HepG2 (cell line): Measurements from ENCODE around the gene EIF4E1B. TPM values are rescaled to one million over a fixed set of nuclear protein-coding genes. Genes with fewer than 3 reads are reported as not detected.

Experiments
- KDM3A ChIP-seq: IDR thresholded peaks from 2 replicates; pipeline ENCODE4 v1.6.1; 2018; ENCODE audit warnings: low read depth, missing compliant biosample characterization
- MAFF ChIP-seq: IDR thresholded peaks from 2 replicates; pipeline ENCODE4 v1.6.1; 2011; ENCODE audit warnings: low read depth, low read length, improper control_type of control experiment
- MEIS1 ChIP-seq: sonication (generic); formaldehyde crosslinking; IDR thresholded peaks from 2 replicates; pipeline ENCODE4 v1.9.0; 2021; ENCODE audit warnings: mild to moderate bottlenecking, missing genetic modification reagents, moderate library complexity, borderline replicate concordance
- PCBP2 ChIP-seq: fragments of 200-400 bp; formaldehyde crosslinking; optimal IDR thresholded peaks from 2 replicates; pipeline ENCODE3; 2018; ENCODE audit warnings: low read length, low read depth; ENCODE audit not compliant: poor library complexity, severe bottlenecking
- RAD21 ChIP-seq: fragments of 450-650 bp; formaldehyde crosslinking; IDR thresholded peaks from 2 replicates; pipeline ENCODE4 v1.5.0; 2020; ENCODE audit warnings: mild to moderate bottlenecking
- SIX1 ChIP-seq: sonication (generic); formaldehyde crosslinking; IDR thresholded peaks from 2 replicates; pipeline ENCODE4 v1.4.0; 2020; ENCODE audit warnings: missing genetic modification reagents, borderline replicate concordance
- SOX6 ChIP-seq, 2 experiments: fragments of 450-650 bp in 1 of 2; sonication (generic) in 1 of 2; formaldehyde crosslinking in 1 of 2; IDR thresholded peaks; 2 replicates each; pipeline versions ENCODE4 v1.4.0 to v1.6.1; 2017 to 2020; ENCODE audit warnings: antibody characterized with exemption in 1 of 2, mild to moderate bottlenecking in 1 of 2, missing genetic modification reagents in 1 of 2
- SRF ChIP-seq: IDR thresholded peaks from 2 replicates; pipeline ENCODE4 v1.6.1; 2011; ENCODE audit warnings: mild to moderate bottlenecking, low read depth, low read length, moderate library complexity
- SRSF9 ChIP-seq: fragments of 200-400 bp; formaldehyde crosslinking; IDR thresholded peaks from 2 replicates; pipeline ENCODE4 v1.6.1; 2018; ENCODE audit warnings: borderline replicate concordance, mild to moderate bottlenecking, low read depth, low read length; ENCODE audit not compliant: insufficient read depth, poor library complexity, severe bottlenecking
- STAG1 ChIP-seq: sonication (generic); formaldehyde crosslinking; IDR thresholded peaks from 2 replicates; pipeline ENCODE4 v1.4.0; 2020; ENCODE audit warnings: missing genetic modification reagents
- THAP11 ChIP-seq: IDR thresholded peaks from 2 replicates; pipeline ENCODE4 v1.6.1; 2016; ENCODE audit warnings: missing biosample characterization, missing genetic modification reagents
- ZNF577 ChIP-seq: sonication (generic); formaldehyde crosslinking; IDR thresholded peaks from 2 replicates; pipeline ENCODE4 v1.4.0; 2020; ENCODE audit warnings: mild to moderate bottlenecking, low read depth, missing genetic modification reagents, borderline replicate concordance
- ZSCAN9 ChIP-seq: IDR thresholded peaks from 2 replicates; pipeline ENCODE4 v1.6.1; 2016; ENCODE audit warnings: borderline replicate concordance
- polyA plus RNA-seq, 8 experiments: library from polyadenylated mRNA; depleted of rRNA in 3 of 8; stranded (reverse) in 7 of 8; unstranded in 1 of 8; fragments of >200 nt; fragmentation: Illumina TruSeq in 4 of 8; extraction: Trizol in 4 of 8; gene quantifications; 2 replicates each; pipeline versions ENCODE4 v1.2.1 to v1.2.3, GENCODE V29; 2011 to 2016; ENCODE audit warnings: low read depth in 4 of 8, missing spikeins in 1 of 8, mixed read lengths in 1 of 8; ENCODE audit not compliant: insufficient read depth in 1 of 8
- total RNA-seq, 5 experiments: library from RNA; depleted of rRNA; stranded (reverse); fragments of >200 nt; fragmentation: Illumina TruSeq; extraction: Trizol; gene quantifications; 2 replicates each; pipeline ENCODE4 v1.2.3, GENCODE V29; 2016; ENCODE audit warnings: low read depth in 1 of 5
- TF ChIP-seq, protein P1 (sequence below): sonication (generic); formaldehyde crosslinking; IDR thresholded peaks from 2 replicates; pipeline ENCODE4 v1.4.0; 2020; ENCODE audit warnings: low read depth, missing genetic modification reagents
- TF ChIP-seq, protein P2 (sequence below): sonication (generic); formaldehyde crosslinking; IDR thresholded peaks from 2 replicates; pipeline ENCODE4 v1.5.1; 2020; ENCODE audit warnings: mild to moderate bottlenecking, missing genetic modification reagents, moderate library complexity
- TF ChIP-seq, protein P3 (sequence below): sonication (generic); formaldehyde crosslinking; IDR thresholded peaks from 2 replicates; pipeline ENCODE4 v1.9.0; 2022; ENCODE audit warnings: missing genetic modification reagents, mild to moderate bottlenecking, borderline replicate concordance
- TF ChIP-seq, protein P4 (sequence below): sonication (generic); formaldehyde crosslinking; IDR thresholded peaks from 2 replicates; pipeline ENCODE4 v1.9.0; 2021; ENCODE audit warnings: missing genetic modification reagents, mild to moderate bottlenecking, borderline replicate concordance

EIF4E1B gene
- total and polyA plus RNA-seq, 2 of the 13 experiments (the other 11 are each of a cell fraction or from before 2014, with no cell fraction given) = not detected

DNA sequence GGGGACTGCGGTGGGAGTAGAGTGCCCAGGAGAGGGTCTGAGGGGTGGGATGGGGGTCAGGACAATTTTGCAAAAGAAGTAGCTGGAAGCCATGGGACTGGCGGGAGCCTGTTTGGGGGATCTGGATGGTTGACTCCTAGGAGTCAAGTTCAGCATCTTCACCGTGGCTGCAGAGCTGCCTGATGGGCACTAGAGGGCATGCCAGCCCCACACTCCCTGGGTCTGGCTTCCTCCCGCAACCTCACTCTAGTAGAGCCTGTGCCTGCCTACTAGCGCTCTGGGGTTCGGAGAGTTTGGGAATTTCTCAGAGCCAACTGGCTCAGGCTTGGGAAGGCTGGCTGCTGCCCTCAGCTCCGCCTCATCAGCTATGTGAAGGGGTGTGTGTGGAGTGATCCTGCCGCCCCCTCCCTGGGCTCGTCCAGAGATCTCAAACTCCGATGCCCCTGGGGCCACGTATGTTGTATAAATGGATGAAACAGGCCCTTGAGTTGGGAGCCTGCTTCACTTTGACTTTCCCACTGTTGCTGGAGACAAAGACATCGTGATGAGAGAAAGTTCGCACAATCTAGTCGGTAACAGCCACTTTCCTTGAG is 27.6 kb downstream of the EIF4E1B start (continued):
- TF ChIP-seq, protein P1, sequence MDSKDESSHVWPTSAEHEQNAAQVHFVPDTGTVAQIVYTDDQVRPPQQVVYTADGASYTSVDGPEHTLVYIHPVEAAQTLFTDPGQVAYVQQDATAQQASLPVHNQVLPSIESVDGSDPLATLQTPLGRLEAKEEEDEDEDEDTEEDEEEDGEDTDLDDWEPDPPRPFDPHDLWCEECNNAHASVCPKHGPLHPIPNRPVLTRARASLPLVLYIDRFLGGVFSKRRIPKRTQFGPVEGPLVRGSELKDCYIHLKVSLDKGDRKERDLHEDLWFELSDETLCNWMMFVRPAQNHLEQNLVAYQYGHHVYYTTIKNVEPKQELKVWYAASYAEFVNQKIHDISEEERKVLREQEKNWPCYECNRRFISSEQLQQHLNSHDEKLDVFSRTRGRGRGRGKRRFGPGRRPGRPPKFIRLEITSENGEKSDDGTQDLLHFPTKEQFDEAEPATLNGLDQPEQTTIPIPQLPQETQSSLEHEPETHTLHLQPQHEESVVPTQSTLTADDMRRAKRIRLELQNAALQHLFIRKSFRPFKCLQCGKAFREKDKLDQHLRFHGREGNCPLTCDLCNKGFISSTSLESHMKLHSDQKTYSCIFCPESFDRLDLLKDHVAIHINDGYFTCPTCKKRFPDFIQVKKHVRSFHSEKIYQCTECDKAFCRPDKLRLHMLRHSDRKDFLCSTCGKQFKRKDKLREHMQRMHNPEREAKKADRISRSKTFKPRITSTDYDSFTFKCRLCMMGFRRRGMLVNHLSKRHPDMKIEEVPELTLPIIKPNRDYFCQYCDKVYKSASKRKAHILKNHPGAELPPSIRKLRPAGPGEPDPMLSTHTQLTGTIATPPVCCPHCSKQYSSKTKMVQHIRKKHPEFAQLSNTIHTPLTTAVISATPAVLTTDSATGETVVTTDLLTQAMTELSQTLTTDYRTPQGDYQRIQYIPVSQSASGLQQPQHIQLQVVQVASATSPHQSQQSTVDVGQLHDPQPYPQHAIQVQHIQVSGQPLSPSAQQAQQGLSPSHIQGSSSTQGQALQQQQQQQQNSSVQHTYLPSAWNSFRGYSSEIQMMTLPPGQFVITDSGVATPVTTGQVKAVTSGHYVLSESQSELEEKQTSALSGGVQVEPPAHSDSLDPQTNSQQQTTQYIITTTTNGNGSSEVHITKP (CRISPR knock-in tag) = no peak
- TF ChIP-seq PCBP2 (no peak), THAP11 (CRISPR knock-in tag) (no peak), MAFF (no peak), SRF (no peak), ZNF577 (no peak), RAD21 (CRISPR knock-in tag) (peak; percentile 89), STAG1 (peak; percentile 91), ZSCAN9 (no peak), SIX1 (CRISPR knock-in tag) (no peak), MEIS1 (CRISPR knock-in tag) (no peak), KDM3A (CRISPR knock-in tag) (peak; percentile 41; the same call in 1 of the 2 replicates), SOX6 (IDR thresholded peaks at IDR 0.05) (no peak), SOX6 (CRISPR knock-in tag; IDR thresholded peaks at IDR 0.05) (0 out of 2 replicates have a peak, but pooled peaks have one; percentile 28), SRSF9 (no peak)
- TF ChIP-seq, protein P2, sequence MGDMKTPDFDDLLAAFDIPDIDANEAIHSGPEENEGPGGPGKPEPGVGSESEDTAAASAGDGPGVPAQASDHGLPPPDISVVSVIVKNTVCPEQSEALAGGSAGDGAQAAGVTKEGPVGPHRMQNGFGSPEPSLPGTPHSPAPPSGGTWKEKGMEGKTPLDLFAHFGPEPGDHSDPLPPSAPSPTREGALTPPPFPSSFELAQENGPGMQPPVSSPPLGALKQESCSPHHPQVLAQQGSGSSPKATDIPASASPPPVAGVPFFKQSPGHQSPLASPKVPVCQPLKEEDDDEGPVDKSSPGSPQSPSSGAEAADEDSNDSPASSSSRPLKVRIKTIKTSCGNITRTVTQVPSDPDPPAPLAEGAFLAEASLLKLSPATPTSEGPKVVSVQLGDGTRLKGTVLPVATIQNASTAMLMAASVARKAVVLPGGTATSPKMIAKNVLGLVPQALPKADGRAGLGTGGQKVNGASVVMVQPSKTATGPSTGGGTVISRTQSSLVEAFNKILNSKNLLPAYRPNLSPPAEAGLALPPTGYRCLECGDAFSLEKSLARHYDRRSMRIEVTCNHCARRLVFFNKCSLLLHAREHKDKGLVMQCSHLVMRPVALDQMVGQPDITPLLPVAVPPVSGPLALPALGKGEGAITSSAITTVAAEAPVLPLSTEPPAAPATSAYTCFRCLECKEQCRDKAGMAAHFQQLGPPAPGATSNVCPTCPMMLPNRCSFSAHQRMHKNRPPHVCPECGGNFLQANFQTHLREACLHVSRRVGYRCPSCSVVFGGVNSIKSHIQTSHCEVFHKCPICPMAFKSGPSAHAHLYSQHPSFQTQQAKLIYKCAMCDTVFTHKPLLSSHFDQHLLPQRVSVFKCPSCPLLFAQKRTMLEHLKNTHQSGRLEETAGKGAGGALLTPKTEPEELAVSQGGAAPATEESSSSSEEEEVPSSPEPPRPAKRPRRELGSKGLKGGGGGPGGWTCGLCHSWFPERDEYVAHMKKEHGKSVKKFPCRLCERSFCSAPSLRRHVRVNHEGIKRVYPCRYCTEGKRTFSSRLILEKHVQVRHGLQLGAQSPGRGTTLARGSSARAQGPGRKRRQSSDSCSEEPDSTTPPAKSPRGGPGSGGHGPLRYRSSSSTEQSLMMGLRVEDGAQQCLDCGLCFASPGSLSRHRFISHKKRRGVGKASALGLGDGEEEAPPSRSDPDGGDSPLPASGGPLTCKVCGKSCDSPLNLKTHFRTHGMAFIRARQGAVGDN (CRISPR knock-in tag) = 0 out of 2 replicates have a peak, but pooled peaks have one; percentile 34
- TF ChIP-seq, protein P3, sequence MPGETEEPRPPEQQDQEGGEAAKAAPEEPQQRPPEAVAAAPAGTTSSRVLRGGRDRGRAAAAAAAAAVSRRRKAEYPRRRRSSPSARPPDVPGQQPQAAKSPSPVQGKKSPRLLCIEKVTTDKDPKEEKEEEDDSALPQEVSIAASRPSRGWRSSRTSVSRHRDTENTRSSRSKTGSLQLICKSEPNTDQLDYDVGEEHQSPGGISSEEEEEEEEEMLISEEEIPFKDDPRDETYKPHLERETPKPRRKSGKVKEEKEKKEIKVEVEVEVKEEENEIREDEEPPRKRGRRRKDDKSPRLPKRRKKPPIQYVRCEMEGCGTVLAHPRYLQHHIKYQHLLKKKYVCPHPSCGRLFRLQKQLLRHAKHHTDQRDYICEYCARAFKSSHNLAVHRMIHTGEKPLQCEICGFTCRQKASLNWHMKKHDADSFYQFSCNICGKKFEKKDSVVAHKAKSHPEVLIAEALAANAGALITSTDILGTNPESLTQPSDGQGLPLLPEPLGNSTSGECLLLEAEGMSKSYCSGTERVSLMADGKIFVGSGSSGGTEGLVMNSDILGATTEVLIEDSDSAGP (CRISPR knock-in tag) = peak; percentile 32; the same call in 1 of the 2 replicates
- TF ChIP-seq, protein P4, sequence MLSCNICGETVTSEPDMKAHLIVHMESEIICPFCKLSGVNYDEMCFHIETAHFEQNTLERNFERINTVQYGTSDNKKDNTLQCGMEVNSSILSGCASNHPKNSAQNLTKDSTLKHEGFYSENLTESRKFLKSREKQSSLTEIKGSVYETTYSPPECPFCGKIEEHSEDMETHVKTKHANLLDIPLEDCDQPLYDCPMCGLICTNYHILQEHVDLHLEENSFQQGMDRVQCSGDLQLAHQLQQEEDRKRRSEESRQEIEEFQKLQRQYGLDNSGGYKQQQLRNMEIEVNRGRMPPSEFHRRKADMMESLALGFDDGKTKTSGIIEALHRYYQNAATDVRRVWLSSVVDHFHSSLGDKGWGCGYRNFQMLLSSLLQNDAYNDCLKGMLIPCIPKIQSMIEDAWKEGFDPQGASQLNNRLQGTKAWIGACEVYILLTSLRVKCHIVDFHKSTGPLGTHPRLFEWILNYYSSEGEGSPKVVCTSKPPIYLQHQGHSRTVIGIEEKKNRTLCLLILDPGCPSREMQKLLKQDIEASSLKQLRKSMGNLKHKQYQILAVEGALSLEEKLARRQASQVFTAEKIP (CRISPR knock-in tag) = no peak
